ENCODE results near the gene NAGK.
"Not testable (repeated sequence)": the region's sequence is repeated elsewhere in the genome, so short reads cannot be mapped to it uniquely, and the experiment has no call there.

The NAGK gene

GRCh38 chr2:71073475-71073874 is 5.0 kb downstream of the NAGK start:
- no peak for DNase-seq (ENCODE audit: low read depth in 1 of 2, low spot score in 1 of 2)
- Histone ChIP-seq H3K4me3 (replicated peaks; ENCODE audit: insufficient read depth, low read length) (no peak overlapping the region), H3K27ac (replicated peaks) (no peak overlapping the region), H3K27me3 (ENCODE audit: insufficient read depth, poor library complexity, severe bottlenecking) (no peaks in the 10 kb centered on the region)
- no peak for TF ChIP-seq REST (IDR thresholded peaks at IDR 0.05; ENCODE audit: insufficient replicate concordance, low read depth)
- no peak for TF ChIP-seq SPI1 (IDR thresholded peaks at IDR 0.05; ENCODE audit: borderline replicate concordance, low read depth)
- TF ChIP-seq POLR2AphosphoS5 (IDR thresholded peaks at IDR 0.05; ENCODE audit: low read depth): no peak
- TF ChIP-seq CTCF (IDR thresholded peaks at IDR 0.05; ENCODE audit: insufficient read depth, low read length): no peak
- no peak for TF ChIP-seq GABPA (IDR thresholded peaks at IDR 0.05; ENCODE audit: low read depth)

- Histone ChIP-seq H3K27ac (replicated peaks) (no peak overlapping the region), H3K27me3 (ENCODE audit: insufficient read depth, poor library complexity, severe bottlenecking) (no peaks in the 10 kb centered on the region), H3K4me3 (replicated peaks; ENCODE audit: insufficient read depth, low read length) (no peak overlapping the region)
- no peak for DNase-seq (ENCODE audit: low read depth in 1 of 2, low spot score in 1 of 2)
- TF ChIP-seq POLR2AphosphoS5 (IDR thresholded peaks at IDR 0.05; ENCODE audit: low read depth) (no peak), GABPA (IDR thresholded peaks at IDR 0.05; ENCODE audit: low read depth) (no peak)
These were observed 6.5 kb downstream of the NAGK start for GRCh38 chr2:71074893-71075395.

- no peak for TF ChIP-seq POLR2AphosphoS5 (IDR thresholded peaks at IDR 0.05; ENCODE audit: low read depth)
- TF ChIP-seq GABPA (IDR thresholded peaks at IDR 0.05; ENCODE audit: low read depth): no peak
- TF ChIP-seq CTCF (IDR thresholded peaks at IDR 0.05; ENCODE audit: insufficient read depth, low read length): no peak
- no peak for TF ChIP-seq SPI1 (IDR thresholded peaks at IDR 0.05; ENCODE audit: borderline replicate concordance, low read depth)
- TF ChIP-seq REST (IDR thresholded peaks at IDR 0.05; ENCODE audit: insufficient replicate concordance, low read depth): no peak
- Histone ChIP-seq H3K4me3 (replicated peaks; ENCODE audit: insufficient read depth, low read length) (no peak overlapping the region), H3K27me3 (ENCODE audit: insufficient read depth, poor library complexity, severe bottlenecking) (no peaks in the 10 kb centered on the region), H3K27ac (replicated peaks) (no peak overlapping the region)
- no peak for DNase-seq (ENCODE audit: low read depth in 1 of 2, low spot score in 1 of 2)
These were observed 10.2 kb downstream of the NAGK start for GRCh38 chr2:71078624-71079023.

- Histone ChIP-seq H3K27me3 (ENCODE audit: insufficient read depth, poor library complexity, severe bottlenecking) (no peaks in the 10 kb centered on the region), H3K4me3 (replicated peaks; ENCODE audit: insufficient read depth, low read length) (no peak overlapping the region), H3K27ac (replicated peaks) (no peak overlapping the region)
- no peak for DNase-seq (ENCODE audit: low read depth in 1 of 2, low spot score in 1 of 2)
- TF ChIP-seq SPI1 (IDR thresholded peaks at IDR 0.05; ENCODE audit: borderline replicate concordance, low read depth): no peak
These were observed 14.2 kb downstream of the NAGK start for GRCh38 chr2:71082402-71083252.

GRCh38 chr2:71083297-71083696 is 14.8 kb downstream of the NAGK start:
- DNase-seq (ENCODE audit: low read depth in 1 of 2, low spot score in 1 of 2); H3K27ac ChIP-seq (replicated peaks); H3K4me3 ChIP-seq (replicated peaks; ENCODE audit: insufficient read depth, low read length); H3K27me3 ChIP-seq (ENCODE audit: insufficient read depth, poor library complexity, severe bottlenecking): not testable (repeated sequence)

- peak in 1 of 2 experiments; percentile 16 for DNase-seq (ENCODE audit: low read depth in 1 of 2, low spot score in 1 of 2)
- not testable (repeated sequence) for H3K27me3 ChIP-seq (ENCODE audit: insufficient read depth, poor library complexity, severe bottlenecking)
- Histone ChIP-seq H3K27ac (replicated peaks) (peak overlapping the region; percentile 26; the same call in 1 of the 2 replicates), H3K4me3 (replicated peaks; ENCODE audit: insufficient read depth, low read length) (peak overlapping the region; percentile 12; the same call in 1 of the 2 replicates)
These were observed 15.4 kb downstream of the NAGK start for GRCh38 chr2:71083752-71084312.

GRCh38 chr2:71085325-71086003 is 17.0 kb downstream of the NAGK start:
- H3K27ac ChIP-seq (replicated peaks); H3K27me3 ChIP-seq (ENCODE audit: insufficient read depth, poor library complexity, severe bottlenecking); H3K4me3 ChIP-seq (replicated peaks; ENCODE audit: insufficient read depth, low read length); DNase-seq (ENCODE audit: low read depth in 1 of 2, low spot score in 1 of 2): not testable (repeated sequence)

- H3K4me3 ChIP-seq (replicated peaks; ENCODE audit: insufficient read depth, low read length); H3K27me3 ChIP-seq (ENCODE audit: insufficient read depth, poor library complexity, severe bottlenecking); DNase-seq (ENCODE audit: low read depth in 1 of 2, low spot score in 1 of 2); H3K27ac ChIP-seq (replicated peaks): not testable (repeated sequence)
These were observed 21.0 kb downstream of the NAGK start for GRCh38 chr2:71089475-71089874.

All from HL-60 (cell line).